GM18868 (cell line): ENCODE data around the gene PTTG1IP.

Experiments
- ATAC-seq: cut with Tn5 transposase; IDR thresholded peaks from one replicate; pipeline ENCODE4 v1.9.1; 2021; ENCODE audit warnings: mild to moderate bottlenecking, moderate library complexity; ENCODE audit not compliant: unreplicated experiment

The PTTG1IP gene

DNA sequence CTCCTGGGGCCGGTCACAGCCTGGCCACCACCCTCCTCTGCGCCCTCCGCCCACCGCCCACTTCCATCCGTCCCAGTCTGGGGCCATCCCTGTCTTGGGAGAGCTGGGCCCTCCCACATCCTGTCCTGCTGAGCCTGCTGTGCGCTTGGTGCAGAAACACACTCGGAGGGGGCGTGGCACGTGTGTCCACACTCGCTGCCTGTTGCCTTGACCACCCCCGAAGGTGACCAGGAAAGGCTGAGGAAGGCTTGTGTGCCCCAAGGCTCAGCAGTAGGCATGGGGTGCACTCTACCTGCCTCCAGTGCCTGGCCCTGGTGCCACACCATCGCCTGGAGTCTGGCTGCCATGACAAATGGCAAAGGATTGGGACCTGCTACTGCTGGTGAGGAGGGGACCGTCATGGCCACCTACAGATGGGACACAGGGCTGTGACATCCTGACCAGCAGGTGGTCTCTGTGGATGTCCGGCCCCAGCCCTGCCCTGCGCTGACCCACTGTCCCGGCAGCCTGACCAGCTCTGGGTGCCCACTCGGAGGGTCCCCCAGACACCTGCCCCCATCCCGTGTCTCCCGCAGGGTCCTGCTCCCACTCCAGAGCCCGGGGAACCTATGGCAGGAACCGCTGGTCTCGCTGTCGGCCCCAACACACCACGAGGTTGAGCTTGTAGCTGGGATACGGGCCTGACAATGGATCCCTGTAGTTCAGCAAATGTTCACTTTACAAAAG lies 23.2 kb upstream of the PTTG1IP start:
- ATAC-seq, result no peak

DNA sequence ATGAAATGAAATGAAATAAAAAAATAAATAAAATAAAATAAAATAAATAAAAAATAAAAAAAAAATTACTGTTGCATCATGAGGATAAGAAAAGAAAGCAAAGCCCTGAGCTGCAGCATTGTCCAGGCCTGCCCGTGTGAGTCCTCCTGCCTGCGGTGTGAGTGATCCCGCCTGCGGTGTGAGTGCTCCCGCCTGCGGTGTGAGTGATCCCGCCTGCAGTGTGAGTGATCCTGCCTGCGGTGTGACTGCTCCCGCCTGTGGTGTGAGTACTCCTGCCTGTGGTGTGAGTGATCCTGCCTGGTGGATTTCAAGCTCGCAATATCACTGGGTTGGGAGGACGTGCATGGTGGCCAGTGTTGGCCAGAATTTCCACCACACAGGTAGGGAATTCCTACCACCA lies 22.4 kb upstream of the PTTG1IP start:
- ATAC-seq, result no peak

DNA sequence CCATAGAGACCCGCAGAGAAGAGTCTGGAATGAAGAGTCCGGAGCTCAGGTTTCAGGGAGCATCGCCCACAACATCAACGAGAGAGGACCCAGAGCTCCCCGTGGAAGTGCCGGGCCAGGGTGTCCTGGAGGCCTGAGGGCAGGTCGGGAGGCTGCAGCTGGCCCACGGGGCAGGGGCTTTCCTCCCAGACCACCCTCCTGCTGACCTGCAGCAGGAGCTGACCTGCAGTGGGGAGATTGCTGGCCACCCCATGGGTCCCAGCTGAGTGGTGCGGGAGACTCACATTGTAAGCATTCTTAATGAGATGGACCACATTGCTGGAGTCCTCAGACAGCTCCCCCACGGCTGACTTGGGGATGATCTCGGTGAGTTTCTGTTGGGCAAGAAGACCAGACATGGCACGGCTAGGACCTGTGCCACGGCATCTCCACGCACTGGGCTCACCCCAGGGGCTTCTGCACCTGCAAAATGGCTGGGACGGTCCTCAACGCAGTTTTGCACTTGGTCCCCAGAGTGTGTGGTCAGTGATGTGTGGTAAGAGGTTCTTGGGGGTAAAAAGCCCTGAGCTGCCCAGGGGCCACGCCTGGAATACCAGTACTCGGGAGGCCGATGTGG lies 21.3 kb upstream of the PTTG1IP start:
- no peak for ATAC-seq

DNA sequence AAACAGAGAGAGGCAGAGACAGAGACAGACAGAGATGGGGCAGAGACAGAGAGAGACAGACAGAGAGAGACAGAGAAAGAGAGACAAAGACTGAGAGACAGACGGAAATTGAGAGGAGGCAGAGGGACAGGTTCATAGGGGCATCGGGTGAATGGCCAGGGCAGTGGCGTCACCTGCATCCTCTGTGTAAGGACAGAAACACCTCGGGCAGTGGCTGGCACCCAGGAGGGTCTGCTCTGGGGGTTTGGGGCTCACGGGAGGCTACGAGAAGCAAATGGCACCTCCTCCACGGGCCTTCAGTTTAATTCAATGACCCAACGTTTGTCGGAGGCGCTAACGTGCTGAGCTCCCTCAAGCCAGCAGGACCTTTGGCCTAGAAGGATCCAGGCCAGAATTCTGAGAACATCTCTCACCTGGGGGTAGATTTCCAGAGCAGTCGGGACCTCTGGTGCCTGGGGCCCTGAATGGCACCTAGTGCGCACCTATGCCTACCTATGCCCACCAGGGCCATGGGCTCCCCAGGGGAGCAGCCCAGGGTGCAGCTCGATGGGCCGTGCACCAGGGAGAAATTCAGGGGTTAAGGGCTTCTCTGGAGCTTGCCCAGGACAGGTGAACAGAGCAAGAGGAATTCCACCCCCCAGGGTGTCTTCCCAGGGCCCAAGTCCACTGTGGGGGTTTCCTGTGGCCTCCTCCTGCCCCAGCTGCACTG lies 20.6 kb upstream of the PTTG1IP start:
- no peak for ATAC-seq

DNA sequence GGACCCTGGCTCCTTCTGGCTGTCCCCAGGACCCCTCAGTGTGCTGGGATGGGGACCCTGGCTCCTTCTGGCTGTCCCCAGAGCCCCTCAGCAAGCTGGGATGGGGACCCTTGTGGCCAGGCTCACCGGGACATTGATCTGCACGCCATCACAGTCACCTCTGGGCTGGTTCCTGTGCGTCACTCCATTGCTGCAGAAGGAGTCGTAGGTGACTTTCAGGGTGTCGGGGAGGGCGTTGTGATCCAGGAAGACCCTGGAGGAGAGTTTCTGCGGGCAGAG lies 19.7 kb upstream of the PTTG1IP start:
- ATAC-seq, result no peak

DNA sequence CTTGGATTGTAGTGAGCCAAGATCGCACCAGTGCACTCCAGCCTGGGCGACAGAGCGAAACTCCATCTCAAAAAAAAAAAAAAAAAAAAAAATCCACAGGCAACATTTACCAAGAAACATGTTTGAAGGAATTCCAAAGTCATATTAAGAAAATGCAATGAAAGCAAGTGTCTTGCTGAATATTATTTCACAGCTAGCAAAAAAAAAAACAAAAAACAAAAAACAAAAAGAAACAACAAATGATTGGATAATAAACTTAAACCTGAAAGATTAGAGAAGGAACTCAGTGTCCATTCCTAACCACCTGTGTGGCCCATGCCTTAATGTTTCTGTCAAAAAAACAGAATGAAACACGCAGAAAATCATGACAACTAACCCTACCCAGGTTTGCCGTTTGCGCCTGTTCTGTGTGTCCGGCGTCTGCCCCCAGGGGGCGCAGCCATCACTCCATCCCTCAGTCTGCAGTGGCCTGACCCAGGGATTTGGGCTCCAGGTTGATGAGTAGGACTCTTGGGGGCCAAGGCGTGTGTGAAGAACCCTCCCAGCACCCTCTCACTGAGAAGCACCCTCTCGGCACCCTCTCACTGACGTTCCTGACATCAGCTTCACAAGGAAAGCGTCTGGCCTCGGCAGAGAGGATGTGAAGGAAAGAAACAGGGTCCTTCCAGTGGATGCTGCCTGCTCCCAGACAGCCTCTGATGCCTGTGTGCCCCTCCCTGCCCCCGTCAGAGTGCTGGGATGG lies 19.2 kb upstream of the PTTG1IP start:
- peak; percentile 47 for ATAC-seq

DNA sequence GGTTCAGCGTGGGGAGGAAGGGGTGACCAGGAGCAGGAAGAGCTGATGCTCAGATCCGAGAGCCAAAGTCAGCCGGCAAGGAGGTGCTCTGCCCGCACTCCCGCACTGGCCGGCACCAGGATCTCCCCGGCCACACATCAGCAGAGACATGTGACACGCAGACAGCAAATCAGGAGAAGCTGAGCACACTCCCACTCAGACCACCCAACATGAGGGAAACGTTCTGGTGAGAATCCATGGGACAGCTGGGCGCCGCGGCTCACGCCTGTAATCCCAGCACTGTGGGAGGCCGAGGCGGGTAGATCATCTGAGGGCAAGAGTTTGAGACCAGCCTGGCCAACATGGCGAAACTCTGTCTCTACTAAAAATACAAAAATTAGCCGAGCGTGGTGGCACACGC lies 18.6 kb upstream of the PTTG1IP start:
- ATAC-seq, result no peak

DNA sequence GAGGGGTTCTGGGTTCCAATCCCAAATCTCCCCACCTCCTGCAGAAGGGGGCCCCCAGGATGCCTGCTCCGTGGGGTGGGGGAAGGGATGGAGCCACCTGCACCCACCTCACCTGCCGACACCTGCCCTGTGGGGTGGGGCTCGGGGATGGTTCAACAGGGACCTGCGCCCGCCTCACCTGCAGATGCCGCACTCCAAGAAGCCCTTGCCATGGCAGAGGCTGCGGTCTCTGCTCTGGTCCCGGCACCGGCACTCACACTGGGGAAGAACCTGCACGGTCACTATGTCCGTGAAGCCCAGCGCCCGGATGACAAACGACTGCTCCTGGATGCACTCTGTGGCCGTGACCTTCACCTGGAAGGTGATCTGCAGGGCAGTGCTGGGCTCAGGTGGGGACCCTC lies 18.1 kb upstream of the PTTG1IP start:
- ATAC-seq, result no peak

DNA sequence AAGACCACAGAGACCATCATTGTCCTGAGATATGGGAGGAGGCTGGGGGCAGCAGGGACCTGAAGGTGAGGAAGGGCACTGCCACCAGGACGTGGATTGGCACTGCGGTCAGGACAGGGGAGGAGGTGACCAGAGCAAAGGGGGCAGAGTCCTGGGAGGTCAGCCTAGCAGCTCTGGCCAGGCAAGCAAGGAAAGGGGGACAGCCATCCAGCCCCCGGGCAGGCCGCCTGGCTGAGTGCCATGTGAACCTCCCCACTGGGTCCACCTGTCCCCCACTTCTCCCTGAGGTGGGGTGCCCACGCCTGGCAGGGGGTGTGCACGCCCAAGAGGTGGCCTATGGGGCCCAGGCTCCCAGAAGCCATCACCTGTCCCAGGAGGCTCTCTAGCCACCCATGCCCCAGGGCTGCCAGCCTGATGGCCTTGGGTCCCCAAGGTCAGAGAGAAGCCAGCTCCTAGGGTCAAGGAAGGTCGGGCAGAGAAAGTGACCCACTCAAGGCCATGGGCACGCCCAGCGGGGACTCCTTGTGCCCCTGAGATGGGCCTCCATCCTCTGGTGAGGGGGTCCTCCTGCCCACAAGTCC lies 17.6 kb upstream of the PTTG1IP start:
- ATAC-seq, result no peak

DNA sequence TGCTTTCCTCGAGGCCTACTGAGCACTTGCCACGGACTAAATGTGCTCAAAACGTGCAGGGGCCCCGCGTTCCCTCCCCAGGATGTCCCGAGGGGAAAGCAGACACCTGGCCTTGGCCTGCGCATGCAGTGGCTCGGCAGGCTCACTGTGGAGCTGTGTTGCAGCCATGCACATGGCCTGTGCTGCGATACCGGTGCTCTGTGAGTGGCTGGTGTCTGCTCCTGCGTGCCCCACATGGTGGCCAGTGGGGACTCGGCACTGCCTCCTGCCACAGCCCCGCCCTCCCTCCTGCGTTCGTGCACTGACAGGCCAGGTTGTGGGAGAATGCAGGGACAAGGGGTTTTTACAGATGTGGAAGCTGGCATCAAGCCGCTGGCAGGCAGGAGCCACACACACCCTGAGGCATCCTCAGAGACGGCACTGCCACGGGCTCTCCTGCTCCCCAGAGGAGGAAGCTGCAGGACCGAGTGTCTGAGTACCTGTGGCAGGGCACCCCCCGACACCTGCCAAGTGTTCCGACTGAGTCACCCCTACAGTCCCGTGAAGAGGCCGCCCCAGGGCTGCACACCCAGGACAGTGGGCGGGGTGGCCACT lies 16.9 kb upstream of the PTTG1IP start:
- no peak for ATAC-seq

DNA sequence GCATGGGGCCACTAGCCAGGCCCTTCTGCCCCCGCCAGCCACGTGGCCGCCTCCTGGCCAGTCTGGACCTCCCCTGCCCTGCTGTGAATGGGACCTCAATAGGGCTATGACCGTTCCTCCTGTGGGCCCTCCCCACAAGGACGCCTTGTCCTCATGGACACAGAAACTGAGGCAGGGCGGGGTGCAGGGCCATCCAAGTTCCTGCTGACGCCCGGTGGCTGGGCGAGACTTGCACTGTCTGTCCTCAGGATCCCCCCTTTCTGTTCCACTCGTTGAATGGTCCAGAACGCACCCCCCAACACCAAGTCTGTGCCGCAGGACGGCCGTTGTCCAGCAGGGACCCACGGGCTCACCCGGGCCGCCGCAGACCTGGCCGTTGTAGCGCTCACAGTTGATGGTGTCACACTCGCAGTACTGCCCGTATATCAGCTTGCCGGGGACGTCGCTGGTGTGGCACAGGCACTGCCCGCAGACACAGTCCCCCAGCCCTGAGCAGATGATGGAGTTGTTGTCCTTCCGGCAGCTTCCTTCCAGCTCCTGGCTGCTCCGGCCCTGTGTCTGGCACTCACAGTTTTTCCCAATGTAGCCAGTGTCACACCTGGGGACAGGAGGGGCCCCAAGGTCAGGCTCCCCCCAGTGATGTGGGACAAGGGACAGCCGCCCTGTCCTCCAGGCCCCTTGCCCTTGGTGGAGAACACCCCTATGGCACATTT lies 16.3 kb upstream of the PTTG1IP start:
- no peak for ATAC-seq

DNA sequence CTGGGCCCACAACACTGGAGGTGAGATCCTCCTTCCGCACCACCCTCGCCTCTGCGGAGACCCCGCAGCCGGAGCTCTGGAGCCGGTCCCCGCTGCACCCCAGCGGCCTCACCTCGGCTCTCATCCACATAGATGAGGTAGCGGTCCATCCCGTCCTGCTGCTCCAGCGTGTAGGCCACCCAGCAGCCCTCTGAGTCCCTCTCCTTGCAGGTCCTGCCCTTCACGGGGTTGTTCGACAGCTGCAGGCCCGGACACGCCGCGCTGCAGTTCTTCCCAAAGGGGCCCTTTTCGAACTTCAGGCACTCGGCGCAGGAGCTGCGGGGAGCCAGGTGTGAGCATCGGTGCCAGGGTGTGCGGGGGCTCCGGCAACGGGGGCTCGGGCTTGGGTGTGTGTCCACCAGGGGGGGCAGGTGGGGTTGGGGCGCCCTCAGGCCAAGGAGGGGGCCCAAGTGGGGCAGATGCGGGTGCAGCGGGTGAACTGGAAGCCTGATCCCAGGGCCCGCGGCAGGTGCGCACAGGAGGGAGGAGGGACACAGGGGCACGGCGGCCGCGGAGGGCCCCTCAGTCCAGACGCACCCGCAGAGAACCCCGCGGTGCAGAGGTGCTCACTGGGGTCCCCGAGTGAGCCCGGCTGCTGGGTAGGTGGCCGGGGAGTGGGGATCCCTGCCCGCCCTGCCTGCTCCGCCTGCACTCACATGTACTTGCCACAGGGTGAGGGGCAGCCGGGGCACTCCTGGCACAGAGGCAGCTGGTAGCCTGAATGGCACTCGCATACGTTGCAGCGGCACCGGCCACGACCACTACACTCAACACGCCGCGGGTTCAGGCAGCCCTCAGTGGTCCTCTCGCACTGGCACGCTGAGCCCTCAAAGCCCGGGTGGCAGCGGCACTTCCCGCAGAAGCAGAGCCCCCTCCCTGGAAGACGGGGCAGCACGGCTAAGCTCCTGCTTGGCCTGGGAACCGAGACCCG lies 15.4 kb upstream of the PTTG1IP start:
- no peak for ATAC-seq

DNA sequence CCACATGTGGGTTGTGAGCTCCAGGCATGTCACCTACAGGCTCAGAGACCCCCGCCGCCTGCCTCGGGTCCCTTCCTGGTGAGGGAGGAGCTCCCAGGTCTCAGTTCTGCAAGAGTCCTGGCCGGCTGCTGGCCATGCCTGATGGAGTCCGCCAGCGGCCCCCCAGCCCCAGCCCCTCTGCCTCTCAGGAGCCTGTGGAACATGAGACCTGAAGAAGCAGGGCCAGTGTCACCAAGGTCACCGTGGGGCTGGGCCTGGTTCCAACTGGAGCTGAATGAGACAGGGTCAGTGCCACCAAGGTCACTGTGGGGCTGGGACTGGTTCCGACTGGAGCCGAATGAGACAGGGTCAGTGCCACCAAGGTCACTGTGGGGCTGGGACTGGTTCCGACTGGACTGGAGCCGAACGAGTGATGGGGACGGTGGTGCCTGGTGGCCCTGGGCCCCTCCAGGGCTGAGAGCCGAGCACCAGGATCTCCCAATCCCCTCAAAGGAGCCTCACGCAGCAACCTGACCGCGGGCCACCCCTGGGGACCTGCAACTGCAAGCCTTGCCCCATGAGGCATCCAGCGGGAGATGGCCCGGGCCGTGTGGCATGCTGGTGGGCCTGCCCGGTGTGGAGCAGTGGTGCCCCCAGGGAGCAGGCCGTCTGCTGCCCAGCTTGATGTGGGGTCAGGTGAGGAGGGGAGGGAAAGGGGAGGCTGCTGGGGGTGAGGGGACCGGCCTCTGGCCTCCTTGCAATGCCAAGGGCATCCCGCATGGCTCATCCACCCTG lies 14.5 kb upstream of the PTTG1IP start:
- no peak for ATAC-seq

DNA sequence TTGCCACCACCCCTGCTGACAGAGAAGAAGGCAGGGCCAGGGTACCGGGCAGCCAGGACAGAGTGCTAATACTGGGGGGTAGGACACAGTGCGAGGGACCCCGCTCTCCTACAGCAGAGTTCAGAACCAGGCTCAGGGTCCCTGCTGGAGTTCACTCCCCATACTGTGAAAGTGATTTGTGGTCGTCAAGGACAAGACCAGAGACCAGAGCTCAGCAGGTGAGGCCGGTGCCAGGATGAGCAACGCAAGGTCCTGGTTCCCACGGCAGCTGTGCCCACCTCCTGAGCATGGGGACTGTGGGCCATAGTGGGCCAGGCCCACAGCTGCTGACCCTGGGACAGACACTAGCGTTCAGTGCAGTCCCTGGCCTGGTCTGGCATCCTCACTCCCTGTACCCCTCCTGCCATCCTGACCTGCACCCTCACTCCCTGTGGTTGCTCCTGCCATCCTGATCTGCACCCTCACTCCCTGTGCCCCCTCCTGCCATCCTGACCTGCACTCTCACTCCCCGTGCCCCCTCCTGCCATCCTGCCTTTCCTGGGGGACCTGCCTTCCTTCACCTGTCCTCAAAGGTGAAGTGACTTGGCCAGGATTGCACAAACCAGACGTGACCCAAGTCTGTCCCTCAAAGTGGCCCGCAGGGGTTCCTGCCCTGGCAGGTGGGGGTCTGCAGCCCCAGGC lies 13.8 kb upstream of the PTTG1IP start:
- ATAC-seq, result no peak

DNA sequence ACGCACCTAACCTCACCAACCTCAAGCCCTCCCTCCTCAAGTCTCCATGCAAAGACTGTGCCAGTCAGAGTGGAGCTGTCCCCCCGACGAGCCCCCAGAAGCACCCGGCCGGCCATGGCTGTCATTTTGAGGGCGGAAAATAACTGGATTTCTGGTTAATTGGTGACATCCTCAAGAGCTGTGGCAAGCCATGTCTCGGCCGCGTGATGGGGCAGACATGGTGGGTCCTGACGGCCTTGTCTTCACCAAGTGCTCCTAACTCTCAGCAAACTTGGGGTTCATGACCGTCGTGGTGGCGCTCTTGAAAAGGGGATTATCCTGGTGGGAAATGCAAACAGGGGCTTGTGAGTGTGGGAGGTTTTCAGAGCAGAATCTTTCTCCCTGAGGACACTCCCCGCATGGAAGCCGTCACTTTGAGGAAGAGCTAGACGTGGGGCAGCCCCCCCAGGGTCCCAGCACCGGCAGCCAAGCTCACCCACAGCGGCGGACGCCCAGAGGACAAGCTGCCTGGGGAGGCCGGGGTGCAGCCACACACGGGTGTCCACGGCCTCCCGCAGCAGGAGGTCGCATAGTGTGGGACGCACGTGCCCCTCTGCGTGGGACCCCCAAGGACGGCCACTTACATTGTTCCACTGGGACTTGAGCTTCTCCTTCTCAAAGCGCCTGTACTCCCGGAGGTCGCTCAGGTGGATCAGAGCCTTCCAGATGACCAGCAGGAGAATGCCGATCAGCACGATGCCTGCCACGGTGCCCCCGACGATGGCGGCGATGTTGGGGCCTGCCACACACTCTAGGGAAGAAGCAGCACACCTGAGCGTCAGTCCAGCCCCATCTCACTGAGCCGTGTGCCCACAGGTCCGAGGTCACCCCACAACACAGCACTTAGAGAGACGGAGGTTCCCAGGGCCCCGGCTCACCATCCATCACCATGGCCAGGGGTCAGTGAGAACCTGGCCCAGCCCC lies 12.9 kb upstream of the PTTG1IP start:
- no peak for ATAC-seq

DNA sequence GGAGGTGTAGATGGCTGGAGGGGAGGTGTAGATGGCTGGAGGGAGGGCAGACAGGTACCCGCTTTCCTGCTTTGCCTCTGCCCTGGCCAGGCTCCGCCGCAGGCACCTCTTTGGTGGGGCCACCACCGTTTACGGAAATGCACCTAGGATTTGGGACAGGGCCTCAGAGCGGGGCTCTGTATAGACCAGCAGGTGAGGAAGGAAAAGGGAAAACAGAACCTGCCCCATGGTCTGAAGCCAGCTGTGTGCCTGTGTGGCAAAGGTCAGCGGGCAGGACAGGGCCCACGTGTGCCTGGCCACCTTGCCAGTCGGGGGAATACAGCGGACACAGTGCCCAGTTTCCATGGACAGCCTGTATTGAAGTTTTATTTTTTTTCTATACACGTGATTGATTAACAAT lies 12.1 kb upstream of the PTTG1IP start:
- ATAC-seq, result no peak

DNA sequence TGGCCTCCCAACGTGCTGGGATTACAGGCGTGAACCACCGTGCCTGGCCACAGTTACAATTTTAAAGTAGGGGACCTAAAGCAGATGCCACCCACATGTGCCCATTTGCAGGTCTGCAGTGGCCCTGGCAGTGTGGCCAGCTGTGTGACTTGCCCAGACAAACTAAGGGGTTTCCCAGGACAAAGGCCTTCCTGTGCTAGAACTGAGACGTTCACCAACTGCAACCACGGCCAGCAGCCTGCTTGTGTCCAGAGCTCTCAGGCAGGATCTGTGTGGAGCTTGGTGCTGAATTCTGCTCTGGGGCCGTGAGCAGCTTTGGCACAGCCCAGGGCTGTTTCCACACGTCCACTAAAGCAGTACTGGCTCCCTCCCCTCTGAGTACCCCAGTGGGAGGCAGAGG lies 10.6 kb upstream of the PTTG1IP start:
- no peak for ATAC-seq
